ENCODE data around the gene CATSPER4.

The CATSPER4 gene

DNA sequence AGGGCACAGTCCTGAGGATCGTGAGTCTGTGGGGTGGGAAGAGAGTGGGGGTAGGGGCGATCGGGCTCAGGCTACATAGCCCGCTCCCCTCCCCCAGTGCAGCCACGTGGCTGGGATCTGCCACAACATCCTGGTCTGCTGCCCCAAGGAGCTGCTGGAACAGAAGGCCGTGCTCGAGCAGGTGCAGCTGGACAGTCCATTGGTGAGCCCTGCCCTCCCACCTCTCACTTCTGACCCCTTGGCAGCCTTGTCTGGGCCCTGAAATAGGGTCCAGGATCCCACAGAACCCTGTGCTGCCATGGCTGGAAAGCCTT is 8.1 kb upstream of the CATSPER4 start:
- H3K27me3 ChIP-seq (ENCODE audit: insufficient read depth, low read depth), result no peaks in the 10 kb centered on the region
- no peaks in the 10 kb centered on the region for H4K20me1 ChIP-seq (ENCODE audit: insufficient read depth)
- no peak overlapping the region for H3K4me3 ChIP-seq (IDR thresholded peaks at IDR 0.05; ENCODE audit: insufficient read depth, low read depth, low read length)
- no peak for TF ChIP-seq CTCF (conservative IDR thresholded peaks at IDR 0.05; ENCODE audit: low read depth, low read length)
- no peaks in the 10 kb centered on the region for H3K79me2 ChIP-seq (ENCODE audit: insufficient read depth, low read depth)
- peaks cover 12% of the 10 kb centered on the region for H3K4me1 ChIP-seq (ENCODE audit: low read depth, poor library complexity, severe bottlenecking)
- no peak overlapping the region for H2AFZ ChIP-seq (ENCODE audit: low read depth)
- no peak overlapping the region for H3K27ac ChIP-seq
- H3K9ac ChIP-seq, result no peak overlapping the region
- no peaks in the 10 kb centered on the region for H3K36me3 ChIP-seq (ENCODE audit: insufficient read depth)
- no peak overlapping the region for H3K4me2 ChIP-seq

GRCh38 chr1:26184086-26184485 is 6.3 kb upstream of the CATSPER4 start:
- no peak overlapping the region for H3K4me2 ChIP-seq
- H2AFZ ChIP-seq (ENCODE audit: low read depth), result no peak overlapping the region
- peaks cover 12% of the 10 kb centered on the region for H3K4me1 ChIP-seq (ENCODE audit: low read depth, poor library complexity, severe bottlenecking)
- no peak overlapping the region for H3K27ac ChIP-seq
- no peaks in the 10 kb centered on the region for H3K79me2 ChIP-seq (ENCODE audit: insufficient read depth, low read depth)
- H3K4me3 ChIP-seq (IDR thresholded peaks at IDR 0.05; ENCODE audit: insufficient read depth, low read depth, low read length), result no peak overlapping the region
- no peak for TF ChIP-seq CTCF (conservative IDR thresholded peaks at IDR 0.05; ENCODE audit: low read depth, low read length)
- no peaks in the 10 kb centered on the region for H3K36me3 ChIP-seq (ENCODE audit: insufficient read depth)
- H4K20me1 ChIP-seq (ENCODE audit: insufficient read depth), result no peaks in the 10 kb centered on the region
- H3K9ac ChIP-seq, result no peak overlapping the region
- no peaks in the 10 kb centered on the region for H3K27me3 ChIP-seq (ENCODE audit: insufficient read depth, low read depth)

GRCh38 chr1:26184883-26185282 is 5.5 kb upstream of the CATSPER4 start:
- no peaks in the 10 kb centered on the region for H3K79me2 ChIP-seq (ENCODE audit: insufficient read depth, low read depth)
- H3K4me1 ChIP-seq (ENCODE audit: low read depth, poor library complexity, severe bottlenecking), result peaks cover 6% of the 10 kb centered on the region
- no peaks in the 10 kb centered on the region for H3K36me3 ChIP-seq (ENCODE audit: insufficient read depth)
- no peak overlapping the region for H3K4me3 ChIP-seq (IDR thresholded peaks at IDR 0.05; ENCODE audit: insufficient read depth, low read depth, low read length)
- no peak for TF ChIP-seq CTCF (conservative IDR thresholded peaks at IDR 0.05; ENCODE audit: low read depth, low read length)
- H4K20me1 ChIP-seq (ENCODE audit: insufficient read depth), result no peaks in the 10 kb centered on the region
- H3K27me3 ChIP-seq (ENCODE audit: insufficient read depth, low read depth), result no peaks in the 10 kb centered on the region
- H3K9ac ChIP-seq, result no peak overlapping the region
- no peak overlapping the region for H3K4me2 ChIP-seq
- H2AFZ ChIP-seq (ENCODE audit: low read depth), result no peak overlapping the region
- no peak overlapping the region for H3K27ac ChIP-seq

GRCh38 chr1:26187882-26188281 is 2.5 kb upstream of the CATSPER4 start:
- Histone ChIP-seq H3K27me3 (ENCODE audit: insufficient read depth, low read depth) (no peaks in the 10 kb centered on the region), H2AFZ (ENCODE audit: low read depth) (no peak overlapping the region), H3K79me2 (ENCODE audit: insufficient read depth, low read depth) (no peaks in the 10 kb centered on the region), H3K4me3 (IDR thresholded peaks at IDR 0.05; ENCODE audit: insufficient read depth, low read depth, low read length) (no peak overlapping the region), H3K9ac (no peak overlapping the region), H3K36me3 (ENCODE audit: insufficient read depth) (no peaks in the 10 kb centered on the region), H4K20me1 (ENCODE audit: insufficient read depth) (no peaks in the 10 kb centered on the region), H3K4me2 (no peak overlapping the region), H3K4me1 (ENCODE audit: low read depth, poor library complexity, severe bottlenecking) (no peaks in the 10 kb centered on the region), H3K27ac (no peak overlapping the region)
- no peak for TF ChIP-seq CTCF (conservative IDR thresholded peaks at IDR 0.05; ENCODE audit: low read depth, low read length)

DNA sequence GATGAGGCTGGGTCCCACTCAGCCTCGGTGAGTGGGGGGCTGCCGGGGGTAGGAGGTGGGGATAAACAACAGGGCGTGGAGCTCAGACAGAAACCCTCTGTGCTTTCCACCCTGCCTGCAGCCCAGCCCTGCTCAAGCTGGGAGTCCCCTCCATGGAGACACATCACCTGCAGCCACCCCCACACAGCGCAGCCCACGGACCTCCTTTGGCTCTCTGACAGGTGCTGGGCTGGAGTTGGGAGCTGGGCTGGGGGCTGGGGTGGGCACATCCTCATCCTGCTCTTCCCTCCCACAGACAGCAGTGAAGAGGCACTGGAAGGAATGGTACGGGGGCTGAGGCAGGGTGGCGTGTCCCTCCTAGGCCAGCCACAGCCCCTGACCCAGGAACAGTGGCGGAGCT is 1.9 kb upstream of the CATSPER4 start:
- Histone ChIP-seq H2AFZ (ENCODE audit: low read depth) (no peak overlapping the region), H3K9ac (no peak overlapping the region), H3K79me2 (ENCODE audit: insufficient read depth, low read depth) (no peaks in the 10 kb centered on the region), H3K4me2 (no peak overlapping the region), H3K36me3 (ENCODE audit: insufficient read depth) (no peaks in the 10 kb centered on the region), H3K27ac (no peak overlapping the region), H3K27me3 (ENCODE audit: insufficient read depth, low read depth) (no peaks in the 10 kb centered on the region), H3K4me3 (IDR thresholded peaks at IDR 0.05; ENCODE audit: insufficient read depth, low read depth, low read length) (no peak overlapping the region), H4K20me1 (ENCODE audit: insufficient read depth) (no peaks in the 10 kb centered on the region), H3K4me1 (ENCODE audit: low read depth, poor library complexity, severe bottlenecking) (no peaks in the 10 kb centered on the region)
- TF ChIP-seq CTCF (conservative IDR thresholded peaks at IDR 0.05; ENCODE audit: low read depth, low read length), result no peak

Data from KMS-11 (cell line).